Transverse colon (tissue), 3 donors: ENCODE results near the gene GMPR.

ENCODE experiments used
- POLR2A ChIP-seq: fragments of 450-650 bp; IDR thresholded peaks from one replicate; pipeline ENCODE4 v1.6.1; 2016; ENCODE audit warnings: antibody characterized with exemption, mild to moderate bottlenecking, moderate library complexity
- TF ChIP-seq, protein P1 (sequence below), 5 experiments: fragments of 200-600 bp in 3 of 5; fragments of 450-650 bp in 2 of 5; sonication (generic) in 3 of 5; IDR thresholded peaks; 1 replicate in 2 of 5; 2 replicates in 3 of 5; pipeline ENCODE4 v1.5.1; 2016 to 2017; ENCODE audit warnings: antibody characterized with exemption in 5 of 5, inconsistent platforms in 3 of 5, mild to moderate bottlenecking in 2 of 5, moderate library complexity in 1 of 5

DNA sequence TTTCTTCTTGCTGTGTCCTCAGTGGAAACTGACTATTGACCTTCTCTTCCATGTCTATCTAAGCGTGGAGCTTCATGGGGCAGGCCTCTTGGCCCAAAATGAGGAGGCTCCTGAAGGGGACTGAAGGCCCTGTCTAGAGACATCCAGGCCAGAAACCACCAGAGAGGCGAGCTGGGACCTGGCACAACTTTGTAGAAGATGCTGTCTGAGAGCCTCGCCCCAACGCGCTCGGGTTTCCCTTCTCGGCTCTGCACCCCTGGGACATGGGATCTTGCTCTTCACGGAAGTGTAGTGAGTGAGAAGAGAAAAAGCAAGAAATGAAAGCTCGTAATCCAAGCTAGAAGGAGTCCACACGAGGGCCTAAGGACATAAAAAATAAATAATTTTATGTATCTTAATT, 96.8 kb downstream of the GMPR start:
- TF ChIP-seq, protein P1, sequence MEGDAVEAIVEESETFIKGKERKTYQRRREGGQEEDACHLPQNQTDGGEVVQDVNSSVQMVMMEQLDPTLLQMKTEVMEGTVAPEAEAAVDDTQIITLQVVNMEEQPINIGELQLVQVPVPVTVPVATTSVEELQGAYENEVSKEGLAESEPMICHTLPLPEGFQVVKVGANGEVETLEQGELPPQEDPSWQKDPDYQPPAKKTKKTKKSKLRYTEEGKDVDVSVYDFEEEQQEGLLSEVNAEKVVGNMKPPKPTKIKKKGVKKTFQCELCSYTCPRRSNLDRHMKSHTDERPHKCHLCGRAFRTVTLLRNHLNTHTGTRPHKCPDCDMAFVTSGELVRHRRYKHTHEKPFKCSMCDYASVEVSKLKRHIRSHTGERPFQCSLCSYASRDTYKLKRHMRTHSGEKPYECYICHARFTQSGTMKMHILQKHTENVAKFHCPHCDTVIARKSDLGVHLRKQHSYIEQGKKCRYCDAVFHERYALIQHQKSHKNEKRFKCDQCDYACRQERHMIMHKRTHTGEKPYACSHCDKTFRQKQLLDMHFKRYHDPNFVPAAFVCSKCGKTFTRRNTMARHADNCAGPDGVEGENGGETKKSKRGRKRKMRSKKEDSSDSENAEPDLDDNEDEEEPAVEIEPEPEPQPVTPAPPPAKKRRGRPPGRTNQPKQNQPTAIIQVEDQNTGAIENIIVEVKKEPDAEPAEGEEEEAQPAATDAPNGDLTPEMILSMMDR (IDR thresholded peaks at IDR 0.05) = no peak
- no peak for TF ChIP-seq POLR2A
